Endometrium (tissue), 2 donors: ENCODE results near the gene ZNF341.
"Not testable (repeated sequence)": the region's sequence is repeated elsewhere in the genome, so short reads cannot be mapped to it uniquely, and the experiment has no call there.

Experiments used
- FAIRE-seq: peaks from 2 replicates; lab custom pipeline; 2012; peaks lifted over from hg19 to GRCh38; lab: Jason Lieb, UNC
- donor health status: control.
- donor health status: control.

The ZNF341 gene

GRCh38 chr20:33730946-33731692 lies 677 bp upstream of the ZNF341 start:
- no peak for FAIRE-seq

GRCh38 chr20:33732166-33732970 lies 572 bp downstream of the ZNF341 start:
- FAIRE-seq: no peak

GRCh38 chr20:33733654-33734576 lies 2.1 kb downstream of the ZNF341 start:
- FAIRE-seq: peak; percentile 12

GRCh38 chr20:33736962-33737361 lies 5.2 kb downstream of the ZNF341 start:
- no peak for FAIRE-seq

- FAIRE-seq: no peak
These were observed 7.7 kb downstream of the ZNF341 start for GRCh38 chr20:33739493-33739892.

DNA sequence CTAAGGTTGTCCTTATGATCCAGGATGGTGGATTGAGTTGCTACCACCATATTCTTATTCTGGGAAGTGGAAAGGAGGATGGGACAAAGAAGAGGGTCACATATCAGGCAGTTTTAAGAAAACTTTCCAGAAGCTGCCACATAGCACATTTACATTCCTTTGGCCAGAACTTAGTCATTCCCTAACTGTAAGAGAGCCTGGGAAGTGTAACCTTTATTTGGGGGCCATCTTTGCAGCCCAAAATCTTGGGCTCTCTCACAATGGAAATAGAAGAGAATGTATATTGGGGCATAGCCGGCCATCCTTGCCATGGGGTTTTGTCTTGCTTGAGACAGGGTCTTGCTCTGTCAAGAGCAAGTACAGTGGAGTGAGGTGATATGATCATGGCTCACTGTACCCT lies 8.4 kb downstream of the ZNF341 start:
- FAIRE-seq: no peak

GRCh38 chr20:33744181-33744580 lies 12.4 kb downstream of the ZNF341 start:
- no peak for FAIRE-seq

DNA sequence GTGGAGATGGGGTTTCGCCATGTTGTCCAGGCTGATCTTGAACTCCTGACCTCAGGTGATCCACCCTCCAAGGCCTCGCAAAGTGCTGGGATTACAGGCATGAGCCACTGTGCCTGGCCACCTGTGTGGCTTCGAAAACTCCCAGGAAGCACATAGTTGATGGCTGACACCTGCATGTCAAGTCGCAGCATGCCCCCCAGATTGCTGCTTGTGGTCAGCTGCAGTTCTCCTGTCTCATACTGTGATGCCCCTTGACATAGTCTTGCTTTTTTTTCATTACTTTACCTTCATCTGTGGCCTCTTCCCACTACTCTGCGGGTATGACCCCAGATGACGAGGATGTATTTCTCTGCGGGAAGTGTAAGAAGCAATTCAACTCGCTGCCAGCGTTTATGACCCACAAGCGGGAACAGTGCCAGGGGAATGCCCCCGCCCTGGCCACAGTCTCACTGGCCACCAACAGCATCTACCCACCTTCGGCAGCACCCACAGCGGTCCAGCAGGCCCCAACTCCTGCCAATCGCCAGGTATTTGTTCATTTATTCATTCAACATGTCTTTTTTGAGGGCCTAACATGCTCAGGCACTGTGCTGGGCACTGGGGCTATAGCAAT lies 13.1 kb downstream of the ZNF341 start:
- no peak for FAIRE-seq

DNA sequence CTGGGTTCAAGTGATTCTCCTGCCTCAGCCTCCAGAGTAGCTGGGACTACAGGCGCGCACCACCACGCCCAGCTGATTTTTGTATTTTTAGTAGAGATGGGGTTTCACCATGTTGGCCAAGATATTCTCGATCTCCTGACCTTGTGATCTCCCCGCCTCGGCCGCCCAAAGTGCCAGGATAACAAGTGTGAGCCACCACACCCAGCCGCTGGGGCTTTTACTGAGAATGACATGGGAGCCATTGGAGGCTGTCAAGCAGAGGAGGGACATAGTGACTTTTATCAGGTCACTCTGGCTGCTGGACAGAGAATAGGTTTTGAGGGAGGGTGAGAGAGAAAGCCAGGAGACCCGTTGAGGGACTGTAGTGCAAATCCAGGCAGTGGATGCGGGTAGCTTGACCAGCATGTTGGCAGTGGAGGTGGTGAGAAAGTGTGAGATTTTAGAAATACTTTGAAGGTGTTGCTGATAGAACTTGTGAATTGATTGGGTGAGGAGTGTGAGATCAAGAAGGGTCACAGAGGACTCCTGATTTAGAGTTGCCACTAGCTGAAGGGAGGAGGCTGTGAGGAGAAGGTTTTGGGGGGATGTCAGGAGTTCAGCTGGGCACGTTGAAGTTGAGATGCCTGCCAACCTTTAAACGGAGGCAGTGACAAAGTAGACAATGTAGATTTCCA lies 14.7 kb downstream of the ZNF341 start:
- FAIRE-seq: no peak

- FAIRE-seq: no peak
These were observed 20.0 kb downstream of the ZNF341 start for GRCh38 chr20:33751775-33752174.

DNA sequence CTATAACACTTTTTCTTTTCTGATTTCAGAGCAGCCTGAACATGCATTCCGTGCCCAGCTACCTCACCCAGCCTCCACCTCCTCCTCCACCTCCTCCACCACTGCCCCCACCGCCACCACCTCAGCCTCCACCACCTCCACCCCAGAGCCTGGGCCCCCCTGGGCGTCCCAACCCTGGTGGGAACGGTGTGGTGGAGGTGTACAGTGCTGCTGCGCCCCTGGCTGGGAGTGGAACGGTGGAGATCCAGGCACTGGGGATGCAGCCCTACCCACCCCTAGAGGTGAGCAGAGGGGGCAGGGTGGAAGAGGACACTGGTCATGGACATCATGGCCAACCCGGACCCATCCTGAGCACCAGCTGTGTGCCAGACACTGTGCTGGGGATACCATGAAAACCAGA lies 21.3 kb downstream of the ZNF341 start:
- FAIRE-seq: no peak

GRCh38 chr20:33753763-33754162 lies 22.0 kb downstream of the ZNF341 start:
- FAIRE-seq: no peak

GRCh38 chr20:33755936-33756490 lies 24.2 kb downstream of the ZNF341 start:
- not testable (repeated sequence) for FAIRE-seq

- FAIRE-seq: no peak
These were observed 25.2 kb downstream of the ZNF341 start for GRCh38 chr20:33757046-33757445.

- FAIRE-seq: no peak
These were observed 25.7 kb downstream of the ZNF341 start for GRCh38 chr20:33757458-33757857.

DNA sequence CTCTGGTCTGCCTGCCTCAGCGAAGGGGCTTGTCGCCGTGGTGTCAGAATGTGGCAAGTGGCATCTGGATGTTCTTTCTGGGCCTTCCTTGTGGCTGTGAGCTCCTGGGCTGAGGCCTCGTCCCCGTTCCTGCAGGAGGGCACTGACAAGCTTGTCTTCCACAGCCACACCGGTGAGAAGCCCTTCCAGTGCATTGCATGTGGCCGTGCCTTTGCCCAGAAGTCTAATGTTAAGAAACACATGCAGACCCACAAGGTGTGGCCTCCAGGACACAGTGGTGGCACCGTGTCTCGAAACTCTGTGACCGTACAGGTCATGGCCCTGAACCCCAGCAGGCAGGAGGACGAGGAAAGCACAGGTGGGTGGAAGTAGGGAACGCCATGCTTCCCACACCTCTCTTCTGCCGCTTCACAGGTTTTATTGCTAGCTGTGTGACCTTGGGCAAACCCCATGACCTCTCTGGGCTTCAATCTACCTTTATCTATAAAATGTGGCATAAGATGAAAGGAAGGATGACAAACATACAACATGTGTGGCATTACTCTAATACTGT lies 30.0 kb downstream of the ZNF341 start:
- no peak for FAIRE-seq

- FAIRE-seq: no peak
These were observed 33.3 kb downstream of the ZNF341 start for GRCh38 chr20:33765099-33765498.

- no peak for FAIRE-seq
These were observed 33.8 kb downstream of the ZNF341 start for GRCh38 chr20:33765592-33765991.

DNA sequence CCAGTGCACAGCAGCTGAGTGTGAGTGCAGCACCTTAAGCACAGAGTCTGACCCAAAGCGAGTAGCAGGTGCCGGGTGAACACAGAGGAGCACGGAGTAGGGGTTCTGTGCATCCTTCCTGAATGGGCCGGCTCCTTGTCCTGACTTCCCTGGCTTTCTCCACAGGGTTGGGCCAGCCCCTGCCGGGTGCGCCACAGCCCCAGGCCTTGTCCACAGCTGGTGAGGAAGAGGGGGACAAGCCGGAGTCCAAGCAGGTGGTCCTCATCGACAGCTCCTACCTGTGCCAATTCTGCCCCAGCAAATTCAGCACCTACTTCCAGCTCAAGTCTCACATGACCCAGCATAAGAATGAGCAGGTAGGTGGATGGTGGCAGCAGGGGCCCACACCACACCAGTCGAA lies 34.9 kb downstream of the ZNF341 start:
- FAIRE-seq: no peak

DNA sequence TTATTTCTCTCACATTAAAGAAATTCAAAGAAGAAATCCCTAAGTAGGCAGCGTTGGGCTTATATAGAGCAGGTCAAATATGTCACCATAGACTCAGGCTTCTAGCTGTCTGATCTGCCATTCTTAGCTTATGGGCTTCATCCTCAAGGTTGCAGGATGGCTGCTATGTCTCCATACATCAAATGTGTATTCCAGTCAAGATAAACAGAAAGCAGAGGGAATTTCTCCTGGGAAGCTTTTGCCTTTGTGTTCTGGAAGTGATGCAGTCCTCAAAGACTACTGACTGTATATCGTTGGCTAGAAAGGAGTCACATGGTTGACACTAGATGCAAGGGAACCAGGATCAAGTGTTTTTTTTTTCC lies 36.0 kb downstream of the ZNF341 start:
- no peak for FAIRE-seq

DNA sequence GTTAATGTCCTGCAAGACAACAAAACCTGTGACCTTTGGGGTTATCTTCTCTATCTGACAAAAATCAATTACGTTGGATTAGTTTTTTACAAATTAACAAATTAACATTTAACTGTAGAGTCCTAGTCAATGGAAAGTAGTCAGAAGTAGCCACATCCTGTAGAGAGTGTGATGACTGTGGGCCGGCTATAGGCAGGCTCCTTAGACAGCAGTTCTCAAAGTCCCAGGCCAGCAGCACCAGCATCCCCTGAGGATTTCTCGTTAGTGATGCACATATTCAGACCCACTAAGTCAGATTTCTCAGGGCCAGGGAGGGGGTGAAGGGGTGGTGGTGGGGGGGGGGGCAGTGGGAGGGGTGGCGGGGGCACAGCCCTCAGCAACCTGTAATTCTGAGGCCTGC lies 37.2 kb downstream of the ZNF341 start:
- no peak for FAIRE-seq
